Esophagus squamous epithelium (tissue), 5 donors: Measurements from ENCODE around the gene EHD2. TPM values are rescaled to one million over a fixed set of nuclear protein-coding genes. Genes with fewer than 3 reads are reported as not detected.

ENCODE experiments used
- DNase-seq: peaks from one replicate; lab custom pipeline; 2025; lab: John Stamatoyannopoulos, UW
- H3K27ac ChIP-seq, 4 donors: fragments of 200-600 bp; sonication (generic); one replicate each; pipeline ENCODE4 v1.5.1; 2016 to 2019; ENCODE audit warnings: mild to moderate bottlenecking in 1 of 4
- H3K27me3 ChIP-seq, 4 donors: fragments of 200-600 bp; sonication (generic); 1 replicate in 3 of 4; 2 replicates in 1 of 4; pipeline versions ENCODE4 v1.5.1 to v1.6.0; 2017 to 2021; ENCODE audit warnings: antibody characterized with exemption in 1 of 4
- H3K36me3 ChIP-seq, 3 donors: fragments of 200-600 bp; sonication (generic); one replicate each; pipeline ENCODE4 v1.5.1; 2016 to 2019
- H3K4me1 ChIP-seq, 3 donors: fragments of 200-600 bp; sonication (generic); one replicate each; pipeline ENCODE4 v1.5.1; 2017 to 2019
- H3K4me3 ChIP-seq, 4 donors: fragments of 200-600 bp; sonication (generic); 1 replicate in 3 of 4; 2 replicates in 1 of 4; pipeline ENCODE4 v1.5.1; 2016 to 2019; ENCODE audit warnings: mild to moderate bottlenecking in 2 of 4, moderate library complexity in 1 of 4
- H3K9me3 ChIP-seq, 3 donors: fragments of 200-600 bp; sonication (generic); one replicate each; pipeline ENCODE4 v1.5.1; 2016 to 2019
- CTCF ChIP-seq, 6 experiments: fragments of 450-650 bp in 4 of 6; fragments of 200-600 bp in 2 of 6; sonication (generic) in 2 of 6; IDR thresholded peaks; one replicate each; pipeline ENCODE4 v1.5.1; 2016 to 2019; ENCODE audit warnings: antibody characterized with exemption in 6 of 6, mild to moderate bottlenecking in 4 of 6, moderate library complexity in 4 of 6
- POLR2A ChIP-seq, 4 donors: fragments of 450-650 bp; IDR thresholded peaks; one replicate each; pipeline ENCODE4 v1.6.1; 2017; ENCODE audit warnings: antibody characterized with exemption in 4 of 4, mild to moderate bottlenecking in 4 of 4, moderate library complexity in 3 of 4
- WGBS, 2 donors: methylation state at CpG; one replicate each; pipeline ENCODE4 v1.1.5; 2018; 5-methylcytosine and 5-hydroxymethylcytosine counted together
- intact Hi-C: fragments of 100-400 bp; cut with DNase I; formaldehyde crosslinking; loops from one replicate; pipeline ENCODE4 v1.15.0; 2022
- total RNA-seq, 4 donors: library from RNA; depleted of rRNA; stranded (reverse); fragments of >200 nt; gene quantifications; one replicate each; pipeline ENCODE4 v1.1.0, GENCODE V29; 2016
- donor health status: DM: yes; HTN: yes; CAD: no.

EHD2 gene
- total RNA-seq, 4 donors from 2014 or later: 34.8 to 50.7 (median 39.2) TPM

- Histone ChIP-seq H3K27me3 (no peaks in the 10 kb centered on the region), H3K4me3 (no peak overlapping the region), H3K27ac (no peak overlapping the region), H3K36me3 (peaks cover 43 to 76% (median 53%) of the 10 kb centered on the region in 3 donors), H3K4me1 (no peaks in the 10 kb centered on the region), H3K9me3 (no peaks in the 10 kb centered on the region)
- TF ChIP-seq CTCF (IDR thresholded peaks at IDR 0.05) (no peak), POLR2A (IDR thresholded peaks at IDR 0.05) (no peak)
- no peak for DNase-seq
- intact Hi-C loops: no loop called here
- 77% methylated on average over 13 of the region's 14 CpGs for WGBS, 2 donors
Observed at GRCh38 chr19:47757617-47758442, 44.6 kb downstream of the EHD2 start.

DNA sequence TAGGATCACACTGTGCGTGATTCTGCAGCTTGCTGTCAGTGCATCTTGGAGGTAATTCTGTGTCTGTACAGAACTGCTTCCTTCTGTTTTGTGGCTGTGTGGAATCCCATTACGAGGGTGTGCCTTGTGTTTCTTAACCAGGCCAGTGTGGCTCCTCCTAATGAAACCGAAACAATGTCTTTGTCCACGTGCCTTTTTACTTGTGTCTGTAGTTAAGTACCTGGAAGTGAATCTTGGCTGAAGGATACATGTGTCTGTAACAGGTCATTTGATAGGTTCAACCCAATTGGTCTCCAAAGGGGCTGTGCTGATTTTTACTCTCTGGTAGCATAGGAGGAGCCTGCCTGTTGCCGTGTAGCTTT is 45.2 kb downstream of the EHD2 start:
- TF ChIP-seq POLR2A (IDR thresholded peaks at IDR 0.05) (no peak), CTCF (IDR thresholded peaks at IDR 0.05) (no peak)
- Histone ChIP-seq H3K27me3 (no peaks in the 10 kb centered on the region), H3K27ac (no peak overlapping the region), H3K4me3 (no peak overlapping the region), H3K4me1 (no peaks in the 10 kb centered on the region), H3K36me3 (peaks cover 37 to 70% (median 49%) of the 10 kb centered on the region in 3 donors), H3K9me3 (no peaks in the 10 kb centered on the region)
- intact Hi-C loops: no loop called here
- WGBS, 2 donors: 85 to 86% methylated on average over 4 to 5 of the region's 5 CpGs
- no peak for DNase-seq

DNA sequence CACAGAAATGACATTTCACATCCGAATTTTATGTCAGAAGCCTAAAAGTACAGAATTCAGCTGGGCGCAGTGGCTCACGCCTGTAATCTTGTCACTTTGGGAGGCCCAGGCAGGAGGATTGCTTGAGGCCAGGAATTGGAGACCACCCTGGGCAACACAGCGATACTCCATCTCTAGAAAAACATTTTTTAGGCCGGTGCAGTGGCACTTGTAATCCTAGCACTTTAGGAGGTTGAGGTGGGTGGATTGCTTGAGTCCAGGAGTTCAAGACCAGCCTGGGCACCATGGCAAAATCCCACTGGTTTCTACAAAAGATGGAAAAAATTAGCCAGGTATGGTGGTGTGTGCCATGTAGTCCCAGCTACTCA is 47.4 kb downstream of the EHD2 start:
- Histone ChIP-seq H3K4me1 (peaks cover 0 to 4% (median 0%) of the 10 kb centered on the region in 3 donors), H3K27me3 (no peaks in the 10 kb centered on the region), H3K9me3 (no peaks in the 10 kb centered on the region), H3K36me3 (peaks cover 23 to 48% (median 28%) of the 10 kb centered on the region in 3 donors), H3K27ac (no peak overlapping the region), H3K4me3 (no peak overlapping the region)
- intact Hi-C loops: no loop called here
- no peak for DNase-seq
- 79 to 90% methylated on average over 5 of the region's 5 CpGs for WGBS, 2 donors
- TF ChIP-seq POLR2A (IDR thresholded peaks at IDR 0.05) (no peak), CTCF (IDR thresholded peaks at IDR 0.05) (no peak)

DNA sequence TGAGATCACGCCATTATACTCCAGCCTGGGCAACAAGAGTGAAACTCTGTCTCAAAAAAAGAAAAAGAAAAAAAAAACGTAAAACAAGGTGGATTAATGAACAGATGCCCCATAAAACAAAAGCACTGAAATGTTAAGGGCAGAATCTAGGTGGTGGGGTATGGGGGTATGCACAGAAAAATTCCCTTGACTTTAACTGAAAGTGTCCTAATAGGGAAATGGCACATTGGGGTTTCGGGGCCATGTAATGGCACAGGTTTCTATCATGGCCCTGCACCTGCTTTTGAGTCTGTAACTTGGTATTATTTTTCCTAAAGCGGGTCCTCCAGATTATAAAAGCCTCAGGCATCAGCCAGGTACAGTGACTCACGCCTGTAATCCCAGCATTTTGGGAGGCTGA is 48.3 kb downstream of the EHD2 start:
- Histone ChIP-seq H3K4me1 (peaks cover 0 to 9% (median 0%) of the 10 kb centered on the region in 3 donors), H3K4me3 (no peak overlapping the region), H3K27ac (no peak overlapping the region), H3K27me3 (no peaks in the 10 kb centered on the region), H3K36me3 (peaks cover 14 to 39% (median 18%) of the 10 kb centered on the region in 3 donors), H3K9me3 (no peaks in the 10 kb centered on the region)
- TF ChIP-seq CTCF (IDR thresholded peaks at IDR 0.05) (no peak), POLR2A (IDR thresholded peaks at IDR 0.05) (no peak)
- DNase-seq: no peak
- intact Hi-C loops: no loop called here
- WGBS, 2 donors: 48 to 72% methylated on average over 4 to 5 of the region's 5 CpGs

- H3K27me3 ChIP-seq: no peaks in the 10 kb centered on the region
- 64 to 65% methylated on average over 3 of the region's 3 CpGs for WGBS, 2 donors
- TF ChIP-seq POLR2A (IDR thresholded peaks at IDR 0.05) (no peak), CTCF (IDR thresholded peaks at IDR 0.05) (no peak)
- intact Hi-C loops: no loop called here
- H3K36me3 ChIP-seq: peaks cover 8 to 33% (median 13%) of the 10 kb centered on the region in 3 donors
- peaks cover 0 to 9% (median 0%) of the 10 kb centered on the region in 3 donors for H3K4me1 ChIP-seq
- H3K4me3 ChIP-seq: no peak overlapping the region
- H3K9me3 ChIP-seq: no peaks in the 10 kb centered on the region
- H3K27ac ChIP-seq: peak overlapping the region in 1 of 4 donors; percentile 8
- no peak for DNase-seq
Observed at GRCh38 chr19:47762151-47762550, 48.9 kb downstream of the EHD2 start.
